HepG2 (cell line): Measurements from ENCODE around the gene SMIM44. TPM values are rescaled to one million over a fixed set of nuclear protein-coding genes. Genes with fewer than 3 reads are reported as not detected.

Source experiments
- AGO2 ChIP-seq: fragments of 200-400 bp; formaldehyde crosslinking; optimal IDR thresholded peaks from 2 replicates; pipeline ENCODE3; 2017; ENCODE audit warnings: mild to moderate bottlenecking, low read depth, low read length, moderate library complexity
- HNF1B ChIP-seq: sonication (generic); formaldehyde crosslinking; IDR thresholded peaks from 2 replicates; pipeline ENCODE4 v1.5.1; 2020; ENCODE audit warnings: mild to moderate bottlenecking, moderate library complexity, missing genetic modification reagents
- HNRNPL ChIP-seq: fragments of 200-400 bp; formaldehyde crosslinking; IDR thresholded peaks from 2 replicates; pipeline ENCODE4 v1.6.1; 2017; ENCODE audit warnings: mild to moderate bottlenecking, low read depth, low read length
- HOXA5 ChIP-seq: sonication (generic); formaldehyde crosslinking; IDR thresholded peaks from 2 replicates; pipeline ENCODE4 v1.4.0; 2020; ENCODE audit warnings: missing genetic modification reagents
- LCORL ChIP-seq, 2 experiments: fragments of 450-650 bp in 1 of 2; sonication (generic) in 1 of 2; formaldehyde crosslinking in 1 of 2; IDR thresholded peaks; 2 replicates each; pipeline versions ENCODE4 v1.5.0 to v1.6.1; 2017 to 2020; ENCODE audit warnings: antibody characterized with exemption in 1 of 2, missing genetic modification reagents in 1 of 2
- MIER3 ChIP-seq: IDR thresholded peaks from 2 replicates; pipeline ENCODE4 v1.6.1; 2016; ENCODE audit warnings: missing compliant biosample characterization, borderline replicate concordance
- MTF2 ChIP-seq: sonication (generic); formaldehyde crosslinking; IDR thresholded peaks from 2 replicates; pipeline ENCODE4 v1.5.0; 2020; ENCODE audit warnings: missing genetic modification reagents, borderline replicate concordance
- NFYC ChIP-seq: IDR thresholded peaks from 2 replicates; pipeline ENCODE4 v1.6.1; 2016; ENCODE audit warnings: missing genetic modification reagents, missing compliant biosample characterization
- NONO ChIP-seq, 2 experiments: fragments of 450-650 bp in 1 of 2; sonication (generic) in 1 of 2; formaldehyde crosslinking in 1 of 2; IDR thresholded peaks in 1 of 2; conservative IDR thresholded peaks in 1 of 2; 2 replicates each; pipeline versions ENCODE4 v1.6.1 to v1.8.0; 2017 to 2022; ENCODE audit warnings: mild to moderate bottlenecking in 1 of 2, missing genetic modification reagents in 1 of 2, moderate library complexity in 1 of 2
- PATZ1 ChIP-seq: sonication (generic); formaldehyde crosslinking; IDR thresholded peaks from 2 replicates; pipeline ENCODE4 v1.4.0; 2020; ENCODE audit warnings: missing genetic modification reagents
- RXRA ChIP-seq: sonication (generic); formaldehyde crosslinking; IDR thresholded peaks from 2 replicates; pipeline ENCODE4 v1.5.1; 2020; ENCODE audit warnings: missing genetic modification reagents
- SP5 ChIP-seq: IDR thresholded peaks from 2 replicates; pipeline ENCODE4 v1.6.1; 2016; ENCODE audit warnings: low read depth, borderline replicate concordance
- U2AF2 ChIP-seq: fragments of 200-400 bp; formaldehyde crosslinking; IDR thresholded peaks from 2 replicates; pipeline ENCODE4 v1.6.1; 2017; ENCODE audit warnings: low read depth, mild to moderate bottlenecking, low read length
- YY1 ChIP-seq: IDR thresholded peaks from 2 replicates; pipeline ENCODE4 v1.6.1; 2011; ENCODE audit warnings: low read length, low read depth, moderate library complexity, mild to moderate bottlenecking; ENCODE audit not compliant: insufficient read depth, insufficient replicate concordance
- ZNF263 ChIP-seq: sonication (generic); formaldehyde crosslinking; IDR thresholded peaks from 2 replicates; pipeline ENCODE4 v1.4.0; 2020; ENCODE audit warnings: missing genetic modification reagents
- ZNF430 ChIP-seq: sonication (generic); formaldehyde crosslinking; IDR thresholded peaks from 2 replicates; pipeline ENCODE4 v1.9.0; 2021; ENCODE audit warnings: mild to moderate bottlenecking, missing genetic modification reagents
- ZNF552 ChIP-seq: sonication (generic); formaldehyde crosslinking; IDR thresholded peaks from 2 replicates; pipeline ENCODE4 v1.9.0; 2022; ENCODE audit warnings: missing genetic modification reagents, mild to moderate bottlenecking, borderline replicate concordance
- ZNF770 ChIP-seq: sonication (generic); formaldehyde crosslinking; IDR thresholded peaks from 2 replicates; pipeline ENCODE4 v1.5.0; 2020; ENCODE audit warnings: mild to moderate bottlenecking, missing genetic modification reagents
- ZNF788 ChIP-seq: sonication (generic); formaldehyde crosslinking; IDR thresholded peaks from 2 replicates; pipeline ENCODE4 v1.5.0; 2020; ENCODE audit warnings: mild to moderate bottlenecking, missing genetic modification reagents, borderline replicate concordance
- polyA plus RNA-seq, 8 experiments: library from polyadenylated mRNA; depleted of rRNA in 3 of 8; stranded (reverse) in 7 of 8; unstranded in 1 of 8; fragments of >200 nt; fragmentation: Illumina TruSeq in 4 of 8; extraction: Trizol in 4 of 8; gene quantifications; 2 replicates each; pipeline versions ENCODE4 v1.2.1 to v1.2.3, GENCODE V29; 2011 to 2016; ENCODE audit warnings: low read depth in 4 of 8, missing spikeins in 1 of 8, mixed read lengths in 1 of 8; ENCODE audit not compliant: insufficient read depth in 1 of 8
- total RNA-seq, 5 experiments: library from RNA; depleted of rRNA; stranded (reverse); fragments of >200 nt; fragmentation: Illumina TruSeq; extraction: Trizol; gene quantifications; 2 replicates each; pipeline ENCODE4 v1.2.3, GENCODE V29; 2016; ENCODE audit warnings: low read depth in 1 of 5

Gene SMIM44
- total and polyA plus RNA-seq, 2 of the 13 experiments (the other 11 are each of a cell fraction or from before 2014, with no cell fraction given) = not detected

GRCh38 chr19:3480383-3481091, 2.7 kb downstream of the SMIM44 start, which contains the start of gene SMIM24 (continued):
- TF ChIP-seq ZNF552 = peak; percentile 47; the same call in 1 of the 2 replicates
- peak; percentile 80 for TF ChIP-seq PATZ1 (CRISPR knock-in tag)
- TF ChIP-seq SP5 (CRISPR knock-in tag) = peak; percentile 57
- TF ChIP-seq ZNF788 (CRISPR knock-in tag) = peak; percentile 46; the same call in 1 of the 2 replicates
- peak; percentile 74 for TF ChIP-seq HNF1B (CRISPR knock-in tag)
- peak; percentile 98 for TF ChIP-seq HNRNPL
- TF ChIP-seq MIER3 (CRISPR knock-in tag) = no peak
- TF ChIP-seq HOXA5 (CRISPR knock-in tag) = no peak
- no peak for TF ChIP-seq NONO (IDR thresholded peaks at IDR 0.05)
- TF ChIP-seq NONO (CRISPR knock-in tag; conservative IDR thresholded peaks at IDR 0.05) = peak; percentile 70; the same call in 1 of the 2 replicates
- TF ChIP-seq AGO2 = peak; percentile 17
- TF ChIP-seq YY1 = peak; percentile 10
- TF ChIP-seq U2AF2 = no peak
- peak; percentile 91 for TF ChIP-seq ZNF263 (CRISPR knock-in tag)
- TF ChIP-seq LCORL (IDR thresholded peaks at IDR 0.05) = no peak
- peak; percentile 89 for TF ChIP-seq LCORL (CRISPR knock-in tag; IDR thresholded peaks at IDR 0.05)
- peak; percentile 48; the same call in 1 of the 2 replicates for TF ChIP-seq NFYC
- peak; percentile 27; the same call in 1 of the 2 replicates for TF ChIP-seq ZNF770
- TF ChIP-seq ZNF430 (CRISPR knock-in tag) = no peak
- 0 out of 2 replicates have a peak, but pooled peaks have one; percentile 3 for TF ChIP-seq MTF2
- peak; percentile 55 for TF ChIP-seq RXRA
